Gastroesophageal sphincter (tissue), 4 donors: ENCODE data around the gene TMTC1. TPM values are rescaled to one million over a fixed set of nuclear protein-coding genes. Genes with fewer than 3 reads are reported as not detected.
"Not testable (repeated sequence)": the region's sequence is repeated elsewhere in the genome, so short reads cannot be mapped to it uniquely, and the experiment has no call there.

Source experiments
- ATAC-seq: fragments of 150-250 bp; one replicate; pipeline ENCODE4 v1.9.1; 2016; ENCODE audit warnings: mild to moderate bottlenecking, moderate library complexity
- H3K27ac ChIP-seq, 4 donors: fragments of 200-600 bp; sonication (generic) in 3 of 4; 1 replicate in 3 of 4; 2 replicates in 1 of 4; pipeline ENCODE4 v1.5.1; 2016 to 2019
- H3K27me3 ChIP-seq: fragments of 200-600 bp; sonication (generic); one replicate; pipeline ENCODE4 v1.5.1; 2019
- H3K36me3 ChIP-seq, 2 donors: fragments of 200-600 bp; sonication (generic); one replicate each; pipeline ENCODE4 v1.5.1; 2019; ENCODE audit warnings: control low read depth in 1 of 2
- H3K4me1 ChIP-seq, 3 donors: fragments of 200-600 bp; sonication (generic); 1 replicate in 2 of 3; 2 replicates in 1 of 3; pipeline ENCODE4 v1.5.1; 2016 to 2019; ENCODE audit warnings: control low read depth in 2 of 3
- H3K4me3 ChIP-seq, 2 donors: fragments of 200-600 bp; sonication (generic); one replicate each; pipeline ENCODE4 v1.5.1; 2019; ENCODE audit warnings: mild to moderate bottlenecking in 1 of 2, moderate library complexity in 1 of 2
- H3K9me3 ChIP-seq, 3 donors: fragments of 200-600 bp; sonication (generic); one replicate each; pipeline ENCODE4 v1.5.1; 2017 to 2019; ENCODE audit warnings: control low read depth in 2 of 3
- CTCF ChIP-seq, 4 experiments: fragments of 200-600 bp in 2 of 4; fragments of 450-650 bp in 2 of 4; sonication (generic) in 1 of 4; IDR thresholded peaks; one replicate each; pipeline ENCODE4 v1.5.1; 2017 to 2019; ENCODE audit warnings: antibody characterized with exemption in 4 of 4, mild to moderate bottlenecking in 2 of 4, moderate library complexity in 2 of 4
- EP300 ChIP-seq: sonication (generic); formaldehyde crosslinking; IDR thresholded peaks from one replicate; pipeline ENCODE4 v1.6.1; 2017; ENCODE audit warnings: antibody characterized with exemption, mild to moderate bottlenecking
- POLR2A ChIP-seq, 2 donors: fragments of 450-650 bp; IDR thresholded peaks; one replicate each; pipeline ENCODE4 v1.6.1; 2017; ENCODE audit warnings: antibody characterized with exemption in 2 of 2, mild to moderate bottlenecking in 2 of 2, moderate library complexity in 1 of 2
- POLR2AphosphoS5 ChIP-seq: sonication (generic); formaldehyde crosslinking; IDR thresholded peaks from one replicate; pipeline ENCODE4 v1.6.1; 2017; ENCODE audit warnings: antibody characterized with exemption
- WGBS, 2 donors: methylation state at CpG; one replicate each; pipeline ENCODE4 v1.1.5; 2018; ENCODE audit warnings: low coverage in 1 of 2; 5-methylcytosine and 5-hydroxymethylcytosine counted together
- total RNA-seq, 4 donors: library from RNA; depleted of rRNA; stranded (reverse); fragments of >200 nt; gene quantifications; one replicate each; pipeline ENCODE4 v1.1.0, GENCODE V29; 2016

The TMTC1 gene
- total RNA-seq, 4 donors from 2014 or later = 94.0 to 190 (median 117) TPM

- no peak for ATAC-seq
- Histone ChIP-seq H3K4me3 (no peak overlapping the region), H3K27ac (peak overlapping the region in 2 of 4 donors; percentile 8 to 11), H3K9me3 (no peaks in the 10 kb centered on the region), H3K36me3 (peaks cover 0 to 18% of the 10 kb centered on the region in 2 donors), H3K4me1 (peaks cover 3 to 26% (median 9%) of the 10 kb centered on the region in 3 donors), H3K27me3 (no peaks in the 10 kb centered on the region)
- TF ChIP-seq POLR2AphosphoS5 = no peak
- no peak for TF ChIP-seq POLR2A (IDR thresholded peaks at IDR 0.05)
- TF ChIP-seq EP300 = no peak
- TF ChIP-seq CTCF (IDR thresholded peaks at IDR 0.05) = no peak
- WGBS, 2 donors = 30 to 83% methylated on average over 2 to 4 of the region's 4 CpGs
These were observed 224.5 kb downstream of the TMTC1 start for GRCh38 chr12:29559198-29559597.

- Histone ChIP-seq H3K36me3 (peaks cover 0 to 18% of the 10 kb centered on the region in 2 donors), H3K4me1 (peaks cover 0 to 15% (median 2%) of the 10 kb centered on the region in 3 donors), H3K27me3 (no peaks in the 10 kb centered on the region), H3K4me3 (no peak overlapping the region), H3K27ac (no peak overlapping the region), H3K9me3 (no peaks in the 10 kb centered on the region)
- TF ChIP-seq EP300 = no peak
- TF ChIP-seq CTCF (IDR thresholded peaks at IDR 0.05) = no peak
- TF ChIP-seq POLR2A (IDR thresholded peaks at IDR 0.05) = no peak
- TF ChIP-seq POLR2AphosphoS5 = no peak
- no peak for ATAC-seq
These were observed 227.4 kb downstream of the TMTC1 start for GRCh38 chr12:29556363-29556762.

- not testable (repeated sequence) for H3K9me3 ChIP-seq, H3K4me3 ChIP-seq, ATAC-seq, H3K27ac ChIP-seq, H3K27me3 ChIP-seq
- Histone ChIP-seq H3K36me3 (peaks cover 0 to 18% of the 10 kb centered on the region in 2 donors), H3K4me1 (peaks cover 0 to 15% (median 0%) of the 10 kb centered on the region in 3 donors)
- WGBS, 2 donors = 94% methylated on average over 2 of the region's 2 CpGs; no CpG with 5 or more reads in 1 of the 2 donors
These were observed 228.3 kb downstream of the TMTC1 start for GRCh38 chr12:29555451-29555850.

- H3K36me3 ChIP-seq = peaks cover 0 to 18% of the 10 kb centered on the region in 2 donors
- WGBS, 2 donors = 51 to 63% methylated on average over 3 of the region's 3 CpGs
- no peak overlapping the region for H3K4me3 ChIP-seq
- peaks cover 0 to 15% (median 0%) of the 10 kb centered on the region in 3 donors for H3K4me1 ChIP-seq
- H3K9me3 ChIP-seq = no peaks in the 10 kb centered on the region
- H3K27me3 ChIP-seq = no peaks in the 10 kb centered on the region
- peak overlapping the region in 2 of 4 donors; percentile 7 to 15 for H3K27ac ChIP-seq
- no peak for ATAC-seq
- no peak for TF ChIP-seq EP300
- TF ChIP-seq POLR2AphosphoS5 = no peak
- TF ChIP-seq CTCF (IDR thresholded peaks at IDR 0.05) = no peak
- TF ChIP-seq POLR2A (IDR thresholded peaks at IDR 0.05) = no peak
These were observed 230.6 kb downstream of the TMTC1 start for GRCh38 chr12:29552994-29553748.

- H3K4me3 ChIP-seq = no peak overlapping the region
- H3K27me3 ChIP-seq = no peaks in the 10 kb centered on the region
- no peaks in the 10 kb centered on the region for H3K9me3 ChIP-seq
- no peak for TF ChIP-seq POLR2A (IDR thresholded peaks at IDR 0.05)
- peak; percentile 73 to 88 (median 80) for TF ChIP-seq CTCF (IDR thresholded peaks at IDR 0.05)
- H3K36me3 ChIP-seq = peaks cover 0 to 18% of the 10 kb centered on the region in 2 donors
- H3K27ac ChIP-seq = peak overlapping the region in 1 of 4 donors; percentile 7
- peaks cover 0 to 17% (median 5%) of the 10 kb centered on the region in 3 donors for H3K4me1 ChIP-seq
- ATAC-seq = peak; percentile 62
- 26 to 42% methylated on average over 1 of the region's 1 CpG for WGBS, 2 donors
These were observed 231.3 kb downstream of the TMTC1 start for GRCh38 chr12:29552324-29552927.
